Measurements from ENCODE around the gene GPR25. TPM values are rescaled to one million over a fixed set of nuclear protein-coding genes. Genes with fewer than 3 reads are reported as not detected.
A peak's percentile ranks its signal among the peaks of the same experiment; 100 is the strongest.

The GPR25 gene, protein sequence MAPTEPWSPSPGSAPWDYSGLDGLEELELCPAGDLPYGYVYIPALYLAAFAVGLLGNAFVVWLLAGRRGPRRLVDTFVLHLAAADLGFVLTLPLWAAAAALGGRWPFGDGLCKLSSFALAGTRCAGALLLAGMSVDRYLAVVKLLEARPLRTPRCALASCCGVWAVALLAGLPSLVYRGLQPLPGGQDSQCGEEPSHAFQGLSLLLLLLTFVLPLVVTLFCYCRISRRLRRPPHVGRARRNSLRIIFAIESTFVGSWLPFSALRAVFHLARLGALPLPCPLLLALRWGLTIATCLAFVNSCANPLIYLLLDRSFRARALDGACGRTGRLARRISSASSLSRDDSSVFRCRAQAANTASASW
- total RNA-seq (2014; rRNA removed; shearing (Covaris generic)), result not detected in 2 replicates

DNA sequence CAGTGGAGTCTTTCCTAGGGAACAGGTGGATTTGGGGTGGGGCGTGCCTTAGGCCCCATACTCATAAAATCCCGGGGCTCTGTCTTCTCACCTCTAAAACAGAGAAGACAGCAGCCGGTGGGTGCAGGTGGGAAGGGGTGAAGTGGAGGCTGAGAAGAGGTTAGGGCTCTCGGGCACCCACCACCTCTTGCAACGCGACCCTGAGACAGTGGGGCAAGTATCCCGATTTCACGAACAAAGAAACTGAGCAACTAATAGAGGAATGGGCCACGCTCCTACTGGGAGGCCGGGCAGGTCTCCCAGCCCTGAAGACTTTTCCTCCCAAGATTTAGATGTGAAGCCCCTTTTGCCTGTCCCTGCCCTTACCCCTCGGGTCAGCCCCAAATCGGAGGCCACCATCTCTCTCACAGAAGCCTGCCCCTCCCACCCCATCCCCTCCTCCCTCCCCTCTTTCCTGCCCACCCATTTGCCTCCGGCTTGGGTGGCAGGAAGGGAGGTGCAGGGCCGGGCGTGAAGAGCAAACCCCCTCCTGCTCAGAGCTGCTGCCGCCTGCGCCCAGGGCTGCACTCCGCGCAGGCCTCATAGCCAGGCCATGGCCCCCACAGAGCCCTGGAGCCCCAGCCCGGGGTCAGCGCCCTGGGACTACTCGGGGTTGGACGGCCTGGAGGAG, at the start of gene GPR25:
TSS of gene GPR25 (plus strand) at position 536 of the 670 bp plus-strand sequence. CDS start at position 593, 57 bp downstream.
- H3K27me3 ChIP-seq (replicated peaks), result no peaks in the 10 kb centered on the region
- no peaks in the 10 kb centered on the region; the same call in 1 of the 2 replicates for H3K4me1 ChIP-seq (replicated peaks)
- no peak for DNase-seq (ENCODE audit: low read depth in 1 of 2, low spot score in 2 of 2)
- no peak within 1 kb of the TSS for H3K4me3 ChIP-seq
- H3K36me3 ChIP-seq, result no peaks in the 10 kb centered on the region
- no peaks in the 10 kb centered on the region for H3K9me3 ChIP-seq (replicated peaks)
- H3K27ac ChIP-seq, result no peak within 1 kb of the TSS

DNA sequence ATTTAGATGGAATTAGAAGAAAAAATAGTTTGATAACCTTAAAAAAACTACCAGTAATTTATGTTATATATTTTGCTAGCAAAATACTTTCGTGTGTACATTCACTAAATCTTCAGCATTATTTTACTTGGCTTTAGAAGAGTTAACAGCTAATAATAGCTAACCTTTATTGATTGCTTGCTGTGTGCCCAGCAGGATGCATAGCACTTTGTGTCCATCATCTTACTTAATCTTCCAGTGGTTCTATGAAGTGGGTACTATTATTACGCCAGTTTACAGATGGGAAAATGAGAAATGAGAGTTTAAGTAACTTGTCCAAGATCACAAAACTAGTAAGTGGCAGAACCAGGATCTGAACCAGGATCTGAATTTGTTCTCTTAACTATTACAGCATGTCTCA, 41.7 kb upstream of the GPR25 start:
- DNase-seq (ENCODE audit: low read depth in 1 of 2, low spot score in 2 of 2), result no peak
- no peaks in the 10 kb centered on the region for H3K4me1 ChIP-seq (replicated peaks)
- H3K27me3 ChIP-seq (replicated peaks), result no peaks in the 10 kb centered on the region
- H3K27ac ChIP-seq, result no peak overlapping the region
- no peaks in the 10 kb centered on the region for H3K9me3 ChIP-seq (replicated peaks)
- peaks cover 5% of the 10 kb centered on the region for H3K36me3 ChIP-seq
- no peak overlapping the region for H3K4me3 ChIP-seq

DNA sequence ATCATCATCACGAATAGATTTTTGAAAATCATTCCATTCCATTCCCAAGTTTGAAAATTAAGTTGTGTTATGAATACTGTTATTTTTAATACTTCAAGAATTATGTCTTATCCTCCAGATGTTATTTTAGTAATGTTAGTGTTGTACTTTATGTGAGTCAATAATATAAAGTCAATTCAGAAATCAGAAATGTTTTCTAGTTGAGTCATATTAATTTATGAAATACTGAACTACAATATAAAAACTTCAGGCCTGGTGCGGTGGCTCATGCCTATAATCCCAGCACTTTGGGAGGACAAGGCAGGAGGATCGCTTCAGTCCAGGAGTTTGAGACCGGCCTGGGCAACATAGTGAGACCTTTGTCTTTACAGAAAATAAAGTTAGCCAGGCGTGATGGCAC, 38.4 kb upstream of the GPR25 start:
- no peak overlapping the region for H3K4me3 ChIP-seq
- peaks cover 19% of the 10 kb centered on the region for H3K4me1 ChIP-seq (replicated peaks)
- DNase-seq (ENCODE audit: low read depth in 1 of 2, low spot score in 2 of 2), result no peak
- no peak overlapping the region for H3K27ac ChIP-seq
- H3K36me3 ChIP-seq, result peaks cover 15% of the 10 kb centered on the region
- H3K9me3 ChIP-seq (replicated peaks), result no peaks in the 10 kb centered on the region
- H3K27me3 ChIP-seq (replicated peaks), result no peaks in the 10 kb centered on the region

DNA sequence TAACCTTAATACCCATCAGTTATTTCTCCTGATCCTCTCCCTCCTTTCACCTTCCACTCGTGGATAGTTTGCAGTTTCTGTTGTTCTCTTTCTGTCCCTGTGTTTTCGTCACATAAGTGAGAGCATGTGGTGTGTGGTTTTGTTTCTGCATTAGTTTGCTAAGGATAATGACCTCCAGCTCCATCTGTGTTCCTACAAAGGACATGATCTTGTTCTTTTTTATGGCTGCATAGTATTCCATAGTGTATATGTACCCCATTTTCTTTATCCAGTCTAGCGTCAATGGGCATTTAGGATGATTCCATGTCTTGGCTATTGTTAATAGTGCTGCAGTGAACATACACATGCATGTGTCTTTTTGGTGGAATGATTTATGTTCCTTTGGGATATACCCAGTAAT, 36.6 kb upstream of the GPR25 start:
- Histone ChIP-seq H3K27me3 (replicated peaks) (no peaks in the 10 kb centered on the region), H3K27ac (no peak overlapping the region), H3K4me3 (no peak overlapping the region), H3K4me1 (replicated peaks) (peaks cover 20% of the 10 kb centered on the region), H3K36me3 (peaks cover 26% of the 10 kb centered on the region), H3K9me3 (replicated peaks) (no peaks in the 10 kb centered on the region)
- DNase-seq (ENCODE audit: low read depth in 1 of 2, low spot score in 2 of 2), result no peak

DNA sequence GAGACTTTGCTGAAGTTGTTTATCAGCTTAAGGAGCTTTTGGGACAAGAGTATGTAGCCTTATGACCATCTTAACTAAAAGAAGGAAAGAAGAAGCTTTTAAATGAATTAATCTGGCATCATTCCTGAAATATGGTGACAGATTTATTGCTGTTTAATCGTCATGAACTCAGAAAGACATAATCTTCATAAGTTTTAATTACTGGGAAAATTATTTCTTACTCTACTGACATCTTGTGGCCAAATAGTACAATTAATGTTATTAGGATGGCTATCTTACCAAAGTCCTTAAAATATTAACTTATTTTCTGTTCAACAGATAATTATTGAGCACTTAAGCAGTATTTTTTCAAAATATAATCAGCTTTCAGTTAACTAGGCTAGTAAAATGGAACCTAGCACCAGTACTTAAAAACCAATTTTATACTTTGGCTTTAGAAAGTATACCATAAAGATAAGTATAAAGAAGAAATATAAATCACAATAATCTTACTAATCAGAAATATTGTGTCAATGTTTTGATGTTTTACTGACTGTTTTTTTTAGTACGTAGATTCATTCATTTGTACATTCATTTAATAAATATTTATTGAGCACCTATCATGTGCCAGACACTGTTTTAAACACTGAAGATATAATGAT, 34.7 kb upstream of the GPR25 start:
- Histone ChIP-seq H3K27ac (peak overlapping the region; percentile 56), H3K27me3 (replicated peaks) (no peaks in the 10 kb centered on the region), H3K4me3 (no peak overlapping the region), H3K4me1 (replicated peaks) (peaks cover 20% of the 10 kb centered on the region), H3K36me3 (peaks cover 29% of the 10 kb centered on the region), H3K9me3 (replicated peaks) (no peaks in the 10 kb centered on the region)
- peak in 1 of 2 experiments; percentile 29 for DNase-seq (ENCODE audit: low read depth in 1 of 2, low spot score in 2 of 2)

DNA sequence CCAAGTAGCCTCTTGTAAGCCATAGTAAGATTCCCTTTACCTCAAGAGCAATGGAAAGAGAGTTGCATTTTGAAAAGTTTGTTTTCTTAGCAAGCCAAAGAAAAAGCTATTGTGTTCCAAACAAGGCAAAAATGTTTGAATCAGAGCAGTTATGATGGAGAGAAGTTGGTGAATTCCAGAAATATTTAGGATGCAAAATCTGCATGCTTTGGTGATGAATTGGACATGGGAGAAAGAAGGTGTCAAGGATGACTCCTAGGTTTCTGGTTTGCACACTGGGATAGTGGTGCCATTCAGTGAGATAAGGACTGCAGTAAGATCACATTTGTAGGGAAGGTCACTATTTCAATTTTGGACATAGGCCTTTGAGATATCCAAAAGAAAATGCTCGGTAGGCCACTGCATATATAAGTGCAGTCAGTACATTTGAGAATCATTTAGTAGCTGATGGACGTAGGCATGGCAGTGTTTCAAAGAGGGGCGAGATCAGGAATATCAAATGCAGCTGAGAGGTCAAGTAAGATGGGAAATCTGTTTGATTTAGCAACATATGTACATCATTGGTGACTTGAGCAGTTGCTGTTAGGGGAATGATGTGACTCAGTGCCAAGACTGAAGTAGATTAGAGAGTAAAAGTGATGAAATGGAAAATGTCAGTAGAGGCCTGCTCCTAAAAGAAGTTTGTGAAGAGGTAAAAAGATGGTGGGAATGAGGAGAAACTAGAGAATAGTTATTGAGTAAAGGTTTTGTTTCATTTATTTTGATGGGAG, 33.9 kb upstream of the GPR25 start:
- DNase-seq (ENCODE audit: low read depth in 1 of 2, low spot score in 2 of 2), result peak; percentile 47 to 77
- peaks cover 32% of the 10 kb centered on the region for H3K36me3 ChIP-seq
- H3K4me3 ChIP-seq, result no peak overlapping the region
- H3K4me1 ChIP-seq (replicated peaks), result peaks cover 20% of the 10 kb centered on the region
- H3K27me3 ChIP-seq (replicated peaks), result no peaks in the 10 kb centered on the region
- peak overlapping the region; percentile 56 for H3K27ac ChIP-seq
- no peaks in the 10 kb centered on the region for H3K9me3 ChIP-seq (replicated peaks)

DNA sequence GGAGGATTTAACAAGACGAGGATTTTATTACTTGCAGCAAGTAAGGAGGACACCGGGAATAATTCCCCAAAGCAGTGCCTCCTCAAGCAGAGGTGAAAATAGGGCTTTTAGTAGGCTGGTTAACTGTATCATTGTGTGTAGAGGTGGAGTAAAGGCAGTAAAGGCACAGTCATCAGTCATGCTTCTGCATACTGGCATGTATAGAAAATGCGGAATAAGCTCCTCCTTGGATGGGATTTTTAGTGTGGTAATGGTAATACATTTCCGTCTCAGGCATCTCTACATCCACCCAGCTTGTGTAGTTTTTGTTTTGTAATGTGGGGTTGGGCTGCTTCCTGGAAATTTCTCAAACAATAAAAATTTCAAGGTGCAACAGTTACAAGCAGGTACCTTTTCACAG, 27.4 kb upstream of the GPR25 start:
- no peak for DNase-seq (ENCODE audit: low read depth in 1 of 2, low spot score in 2 of 2)
- no peaks in the 10 kb centered on the region for H3K4me1 ChIP-seq (replicated peaks)
- H3K4me3 ChIP-seq, result no peak overlapping the region
- H3K9me3 ChIP-seq (replicated peaks), result no peaks in the 10 kb centered on the region
- peaks cover 58% of the 10 kb centered on the region for H3K36me3 ChIP-seq
- H3K27me3 ChIP-seq (replicated peaks), result no peaks in the 10 kb centered on the region
- no peak overlapping the region for H3K27ac ChIP-seq

DNA sequence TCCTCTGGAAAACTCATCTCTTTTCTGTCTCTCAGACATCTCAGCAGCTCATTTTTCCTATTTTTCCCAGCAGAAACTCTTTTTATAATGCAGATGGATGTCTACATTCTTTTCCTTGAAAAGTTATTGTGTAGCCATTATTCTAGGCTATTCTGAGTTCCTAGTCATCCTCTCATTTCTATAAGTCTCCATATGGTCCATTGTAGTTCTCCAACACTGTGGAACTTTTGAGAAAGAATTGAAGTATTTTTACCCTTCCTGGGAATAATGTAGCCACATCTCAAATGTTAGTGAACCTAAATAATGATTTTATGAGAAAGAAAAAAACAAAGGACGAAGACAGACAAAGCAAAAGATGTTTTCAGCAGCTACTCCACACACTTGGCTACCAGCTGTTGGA, 26.4 kb upstream of the GPR25 start:
- H3K36me3 ChIP-seq, result peaks cover 64% of the 10 kb centered on the region
- H3K4me1 ChIP-seq (replicated peaks), result no peaks in the 10 kb centered on the region
- H3K9me3 ChIP-seq (replicated peaks), result no peaks in the 10 kb centered on the region
- no peak overlapping the region for H3K27ac ChIP-seq
- no peak overlapping the region for H3K4me3 ChIP-seq
- H3K27me3 ChIP-seq (replicated peaks), result no peaks in the 10 kb centered on the region
- no peak for DNase-seq (ENCODE audit: low read depth in 1 of 2, low spot score in 2 of 2)

DNA sequence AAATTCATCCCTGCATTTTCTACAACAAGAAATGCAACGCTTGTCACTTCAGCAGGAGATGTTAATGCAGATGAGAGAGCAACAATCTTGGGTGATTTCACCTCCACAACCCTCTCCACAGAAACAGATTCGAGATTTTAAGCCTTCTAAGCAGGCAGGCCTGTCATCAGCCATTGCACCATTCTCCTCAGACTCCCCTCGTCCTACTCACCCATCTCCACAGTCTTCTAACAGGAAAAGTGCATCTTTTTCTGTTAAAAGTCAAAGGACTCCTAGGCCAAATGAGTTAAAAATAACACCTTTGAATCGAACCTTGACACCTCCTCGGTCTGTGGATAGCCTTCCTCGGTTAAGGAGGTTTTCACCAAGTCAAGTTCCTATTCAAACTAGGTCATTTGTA, 23.4 kb upstream of the GPR25 start:
- Histone ChIP-seq H3K9me3 (replicated peaks) (no peaks in the 10 kb centered on the region), H3K36me3 (peaks cover 80% of the 10 kb centered on the region), H3K4me3 (no peak overlapping the region), H3K27ac (no peak overlapping the region), H3K4me1 (replicated peaks) (no peaks in the 10 kb centered on the region), H3K27me3 (replicated peaks) (no peaks in the 10 kb centered on the region)
- DNase-seq (ENCODE audit: low read depth in 1 of 2, low spot score in 2 of 2), result no peak

DNA sequence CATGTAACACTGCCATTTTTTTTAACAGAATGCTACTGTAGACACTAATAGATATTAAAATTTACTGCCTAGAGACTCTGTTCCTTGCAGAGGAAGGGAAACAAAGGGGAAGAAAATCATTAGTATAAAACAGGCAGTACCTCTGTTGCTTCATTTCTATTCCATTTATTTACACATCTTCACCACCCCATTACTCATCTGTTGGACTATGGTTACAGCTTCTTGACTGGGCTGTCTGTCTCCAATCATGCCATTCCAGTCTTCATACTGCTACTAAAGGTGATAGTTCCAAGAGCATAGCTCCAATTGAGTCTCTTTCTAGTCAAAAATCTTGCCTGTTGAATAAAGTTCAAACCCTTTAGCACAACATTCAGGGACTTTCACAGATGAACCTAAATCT, 22.2 kb upstream of the GPR25 start:
- Histone ChIP-seq H3K27ac (no peak overlapping the region), H3K36me3 (peaks cover 81% of the 10 kb centered on the region)
- DNase-seq (ENCODE audit: low read depth in 1 of 2, low spot score in 2 of 2), result no peak

DNA sequence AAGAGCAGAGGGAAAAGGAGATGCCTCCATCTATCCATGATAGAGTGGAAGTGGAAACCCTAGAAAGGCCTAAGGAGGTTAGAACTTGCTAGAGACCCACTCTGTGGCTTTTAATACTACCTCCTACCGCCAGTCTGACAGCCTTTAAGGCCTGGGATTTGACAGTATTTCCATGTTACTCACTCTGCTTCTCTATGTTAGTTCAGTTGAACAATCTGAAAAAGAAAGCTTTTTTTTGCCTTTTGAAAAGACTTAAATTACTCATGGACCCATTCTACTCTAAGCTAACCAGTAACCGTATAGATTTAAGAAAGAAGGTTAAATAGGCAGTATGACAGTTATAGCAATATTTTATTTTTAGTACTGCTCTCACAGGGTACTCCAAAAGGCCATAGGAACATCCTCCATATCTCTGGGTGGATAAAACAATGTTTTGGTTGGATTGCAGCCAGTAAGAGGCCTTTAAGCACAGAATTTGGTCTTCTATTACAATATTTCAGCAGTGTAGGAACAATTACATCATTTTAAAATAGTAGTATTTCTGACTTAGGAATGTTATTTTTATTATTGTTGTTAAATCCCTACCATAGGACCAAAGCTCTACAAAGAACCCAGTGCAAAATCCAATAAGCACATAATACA, 15.9 kb upstream of the GPR25 start:
- no peaks in the 10 kb centered on the region for H3K9me3 ChIP-seq (replicated peaks)
- H3K4me3 ChIP-seq, result no peak overlapping the region
- H3K36me3 ChIP-seq, result peaks cover 55% of the 10 kb centered on the region
- no peaks in the 10 kb centered on the region for H3K4me1 ChIP-seq (replicated peaks)
- H3K27ac ChIP-seq, result no peak overlapping the region
- no peaks in the 10 kb centered on the region for H3K27me3 ChIP-seq (replicated peaks)
- DNase-seq (ENCODE audit: low read depth in 1 of 2, low spot score in 2 of 2), result no peak

More for the DNA sequence above, 22.2 kb upstream of the GPR25 start:
- Histone ChIP-seq H3K4me1 (replicated peaks) (no peaks in the 10 kb centered on the region), H3K27me3 (replicated peaks) (no peaks in the 10 kb centered on the region), H3K4me3 (no peak overlapping the region), H3K9me3 (replicated peaks) (no peaks in the 10 kb centered on the region)

DNA sequence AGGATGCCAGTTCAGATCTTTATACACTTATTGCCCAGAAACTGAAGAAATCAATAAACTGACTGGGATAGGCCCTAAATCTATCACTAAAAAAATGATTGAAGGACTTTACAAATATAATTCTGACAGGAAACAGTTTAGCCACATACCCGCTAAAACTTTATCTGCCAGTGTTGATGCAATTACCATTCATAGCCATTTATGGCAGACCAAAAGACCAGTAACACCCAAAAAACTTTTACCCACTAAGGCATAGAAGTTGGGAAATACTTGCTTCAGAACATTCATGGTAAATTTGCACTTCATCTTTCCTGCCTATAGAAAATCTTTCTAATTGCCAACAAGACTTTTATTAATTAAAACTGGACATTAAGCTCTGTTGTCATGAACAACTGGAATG, 15.0 kb upstream of the GPR25 start:
- Histone ChIP-seq H3K4me3 (no peak overlapping the region), H3K36me3 (peaks cover 49% of the 10 kb centered on the region), H3K27ac (no peak overlapping the region), H3K27me3 (replicated peaks) (no peaks in the 10 kb centered on the region), H3K9me3 (replicated peaks) (no peaks in the 10 kb centered on the region), H3K4me1 (replicated peaks) (no peaks in the 10 kb centered on the region)
- DNase-seq (ENCODE audit: low read depth in 1 of 2, low spot score in 2 of 2), result no peak

DNA sequence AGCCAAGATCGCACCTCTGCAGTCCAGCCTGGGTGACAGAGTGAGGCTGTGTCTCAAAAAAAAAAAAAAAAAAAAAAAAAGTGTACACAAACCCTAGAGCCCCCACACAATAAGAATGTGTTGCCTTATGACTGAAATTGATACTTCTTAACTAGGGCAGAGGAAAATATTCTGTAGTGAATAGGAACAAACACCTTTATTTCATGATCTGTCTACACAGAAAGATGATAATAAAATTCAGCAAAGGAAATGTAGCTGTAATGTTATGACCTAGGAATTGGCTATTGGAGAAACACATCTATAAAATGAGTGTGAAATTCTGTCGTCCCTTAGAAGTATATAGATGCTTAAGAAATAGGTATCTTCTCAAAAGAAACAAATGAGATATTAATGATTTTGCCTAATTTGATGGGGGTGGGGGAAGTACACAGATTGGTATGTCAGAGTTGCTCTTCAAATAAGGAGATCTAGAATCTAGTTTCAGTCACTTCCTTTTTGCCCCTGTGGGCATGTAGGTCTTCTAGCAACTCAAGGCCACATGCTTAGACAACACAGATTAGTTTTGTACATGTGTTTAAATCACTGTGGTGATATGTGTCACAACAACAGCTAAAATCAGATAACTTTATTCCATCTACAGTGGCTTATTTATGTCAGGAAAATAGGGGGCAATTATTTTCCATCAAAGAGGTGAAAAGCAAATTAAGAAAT, 10.7 kb upstream of the GPR25 start:
- H3K27ac ChIP-seq, result no peak overlapping the region
- no peak for DNase-seq (ENCODE audit: low read depth in 1 of 2, low spot score in 2 of 2)
- H3K4me3 ChIP-seq, result no peak overlapping the region
- peaks cover 20% of the 10 kb centered on the region for H3K36me3 ChIP-seq
- H3K9me3 ChIP-seq (replicated peaks), result no peaks in the 10 kb centered on the region
- H3K4me1 ChIP-seq (replicated peaks), result peaks cover 5% of the 10 kb centered on the region
- H3K27me3 ChIP-seq (replicated peaks), result no peaks in the 10 kb centered on the region; the same call in 1 of the 2 replicates

All from SJSA1 (cell line).